HepG2 (cell line): Measurements from ENCODE around the gene SOAT2. TPM values are rescaled to one million over a fixed set of nuclear protein-coding genes. Genes with fewer than 3 reads are reported as not detected.
A peak's percentile ranks its signal among the peaks of the same experiment; 100 is the strongest.

ENCODE experiments used
- MED13 ChIP-seq: sonication (generic); formaldehyde crosslinking; IDR thresholded peaks from 2 replicates; pipeline ENCODE4 v1.5.0; 2020; ENCODE audit warnings: missing genetic modification reagents
- NR3C1 ChIP-seq: sonication (generic); formaldehyde crosslinking; IDR thresholded peaks from 2 replicates; pipeline ENCODE4 v1.4.0; 2020; ENCODE audit warnings: missing genetic modification reagents
- SSRP1 ChIP-seq: IDR thresholded peaks from 2 replicates; pipeline ENCODE4 v1.6.1; 2016; ENCODE audit warnings: control low read depth
- ZFX ChIP-seq: sonication (generic); formaldehyde crosslinking; IDR thresholded peaks from 2 replicates; pipeline ENCODE4 v1.4.0; 2020; ENCODE audit warnings: mild to moderate bottlenecking, low read depth, missing genetic modification reagents, moderate library complexity
- ZKSCAN5 ChIP-seq: sonication (generic); formaldehyde crosslinking; IDR thresholded peaks from 2 replicates; pipeline ENCODE4 v1.5.1; 2020; ENCODE audit warnings: mild to moderate bottlenecking, missing genetic modification reagents
- ZNF652 ChIP-seq: IDR thresholded peaks from 2 replicates; pipeline ENCODE4 v1.6.1; 2016; ENCODE audit warnings: low read depth, borderline replicate concordance
- ZNF792 ChIP-seq: IDR thresholded peaks from 2 replicates; pipeline ENCODE4 v1.6.1; 2016
- ZNF83 ChIP-seq: sonication (generic); formaldehyde crosslinking; IDR thresholded peaks from 2 replicates; pipeline ENCODE4 v1.4.0; 2020; ENCODE audit warnings: missing genetic modification reagents, mild to moderate bottlenecking, borderline replicate concordance
- polyA plus RNA-seq, 8 experiments: library from polyadenylated mRNA; depleted of rRNA in 3 of 8; stranded (reverse) in 7 of 8; unstranded in 1 of 8; fragments of >200 nt; fragmentation: Illumina TruSeq in 4 of 8; extraction: Trizol in 4 of 8; gene quantifications; 2 replicates each; pipeline versions ENCODE4 v1.2.1 to v1.2.3, GENCODE V29; 2011 to 2016; ENCODE audit warnings: low read depth in 4 of 8, missing spikeins in 1 of 8, mixed read lengths in 1 of 8; ENCODE audit not compliant: insufficient read depth in 1 of 8
- total RNA-seq, 5 experiments: library from RNA; depleted of rRNA; stranded (reverse); fragments of >200 nt; fragmentation: Illumina TruSeq; extraction: Trizol; gene quantifications; 2 replicates each; pipeline ENCODE4 v1.2.3, GENCODE V29; 2016; ENCODE audit warnings: low read depth in 1 of 5
- TF ChIP-seq, protein P1 (sequence below): sonication (generic); formaldehyde crosslinking; IDR thresholded peaks from 2 replicates; pipeline ENCODE4 v1.5.1; 2020; ENCODE audit warnings: missing genetic modification reagents, mild to moderate bottlenecking, borderline replicate concordance
- TF ChIP-seq, protein P2 (sequence below): sonication (generic); formaldehyde crosslinking; IDR thresholded peaks from 2 replicates; pipeline ENCODE4 v1.9.0; 2022; ENCODE audit warnings: low read depth, missing genetic modification reagents

Gene SOAT2
- total and polyA plus RNA-seq, 2 of the 13 experiments (the other 11 are each of a cell fraction or from before 2014, with no cell fraction given): 14.9 to 108 TPM

GRCh38 chr12:53061404-53062010 lies 41.8 kb upstream of the SOAT2 start (continued):
- TF ChIP-seq, protein P1, sequence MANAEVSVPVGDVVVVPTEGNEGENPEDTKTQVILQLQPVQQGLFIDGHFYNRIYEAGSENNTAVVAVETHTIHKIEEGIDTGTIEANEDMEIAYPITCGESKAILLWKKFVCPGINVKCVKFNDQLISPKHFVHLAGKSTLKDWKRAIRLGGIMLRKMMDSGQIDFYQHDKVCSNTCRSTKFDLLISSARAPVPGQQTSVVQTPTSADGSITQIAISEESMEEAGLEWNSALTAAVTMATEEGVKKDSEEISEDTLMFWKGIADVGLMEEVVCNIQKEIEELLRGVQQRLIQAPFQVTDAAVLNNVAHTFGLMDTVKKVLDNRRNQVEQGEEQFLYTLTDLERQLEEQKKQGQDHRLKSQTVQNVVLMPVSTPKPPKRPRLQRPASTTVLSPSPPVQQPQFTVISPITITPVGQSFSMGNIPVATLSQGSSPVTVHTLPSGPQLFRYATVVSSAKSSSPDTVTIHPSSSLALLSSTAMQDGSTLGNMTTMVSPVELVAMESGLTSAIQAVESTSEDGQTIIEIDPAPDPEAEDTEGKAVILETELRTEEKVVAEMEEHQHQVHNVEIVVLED (CRISPR knock-in tag): no peak
- TF ChIP-seq, protein P2, sequence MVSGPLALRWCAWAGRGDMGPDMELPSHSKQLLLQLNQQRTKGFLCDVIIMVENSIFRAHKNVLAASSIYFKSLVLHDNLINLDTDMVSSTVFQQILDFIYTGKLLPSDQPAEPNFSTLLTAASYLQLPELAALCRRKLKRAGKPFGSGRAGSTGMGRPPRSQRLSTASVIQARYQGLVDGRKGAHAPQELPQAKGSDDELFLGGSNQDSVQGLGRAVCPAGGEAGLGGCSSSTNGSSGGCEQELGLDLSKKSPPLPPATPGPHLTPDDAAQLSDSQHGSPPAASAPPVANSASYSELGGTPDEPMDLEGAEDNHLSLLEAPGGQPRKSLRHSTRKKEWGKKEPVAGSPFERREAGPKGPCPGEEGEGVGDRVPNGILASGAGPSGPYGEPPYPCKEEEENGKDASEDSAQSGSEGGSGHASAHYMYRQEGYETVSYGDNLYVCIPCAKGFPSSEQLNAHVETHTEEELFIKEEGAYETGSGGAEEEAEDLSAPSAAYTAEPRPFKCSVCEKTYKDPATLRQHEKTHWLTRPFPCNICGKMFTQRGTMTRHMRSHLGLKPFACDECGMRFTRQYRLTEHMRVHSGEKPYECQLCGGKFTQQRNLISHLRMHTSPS (CRISPR knock-in tag): peak; percentile 80; the same call in 1 of the 2 replicates
- TF ChIP-seq ZNF652 (CRISPR knock-in tag) (no peak), MED13 (CRISPR knock-in tag) (no peak), ZFX (CRISPR knock-in tag) (0 out of 2 replicates have a peak, but pooled peaks have one; percentile 30), SSRP1 (no peak), NR3C1 (CRISPR knock-in tag) (no peak), ZNF83 (CRISPR knock-in tag) (no peak), ZNF792 (CRISPR knock-in tag) (peak; percentile 80; the same call in 1 of the 2 replicates), ZKSCAN5 (CRISPR knock-in tag) (no peak)
